Lower leg skin (tissue), 4 donors: Measurements from ENCODE around the gene WFDC2. TPM values are rescaled to one million over a fixed set of nuclear protein-coding genes. Genes with fewer than 3 reads are reported as not detected.

Experiments
- DNase-seq, 2 donors: peaks; one replicate each; pipeline ENCODE4 v3.0.0-alpha.2; 2019; ENCODE audit warnings: low spot score in 2 of 2
- H3K4me3 ChIP-seq: fragments of 200-600 bp; sonication (generic); 2 replicates; pipeline ENCODE4 v1.5.1; 2017; ENCODE audit warnings: mild to moderate bottlenecking, low read depth; ENCODE audit not compliant: poor library complexity, severe bottlenecking
- POLR2A ChIP-seq, 2 donors: fragments of 450-650 bp; IDR thresholded peaks; one replicate each; pipeline ENCODE4 v1.6.1; 2016 to 2017; ENCODE audit warnings: antibody characterized with exemption in 2 of 2, mild to moderate bottlenecking in 1 of 2, moderate library complexity in 1 of 2
- WGBS, 2 donors: methylation state at CpG; one replicate each; pipeline ENCODE4 v1.1.5; 2018; 5-methylcytosine and 5-hydroxymethylcytosine counted together
- intact Hi-C: fragments of 100-400 bp; cut with DNase I; formaldehyde crosslinking; loops from one replicate; pipeline ENCODE4 v1.15.0; 2023; ENCODE audit warnings: low total_unique reads
- total RNA-seq, 4 donors: library from RNA; depleted of rRNA; stranded (reverse); fragments of >200 nt; gene quantifications; one replicate each; pipeline ENCODE4 v1.1.0, GENCODE V29; 2016
- TF ChIP-seq, protein P1 (sequence below), 3 donors: fragments of 450-650 bp; IDR thresholded peaks; one replicate each; pipeline ENCODE4 v1.5.1; 2016; ENCODE audit warnings: antibody characterized with exemption in 3 of 3, mild to moderate bottlenecking in 3 of 3, moderate library complexity in 2 of 3

WFDC2 gene
- total RNA-seq, 4 donors from 2014 or later, result 11.3 to 24.7 (median 14.5) TPM

DNA sequence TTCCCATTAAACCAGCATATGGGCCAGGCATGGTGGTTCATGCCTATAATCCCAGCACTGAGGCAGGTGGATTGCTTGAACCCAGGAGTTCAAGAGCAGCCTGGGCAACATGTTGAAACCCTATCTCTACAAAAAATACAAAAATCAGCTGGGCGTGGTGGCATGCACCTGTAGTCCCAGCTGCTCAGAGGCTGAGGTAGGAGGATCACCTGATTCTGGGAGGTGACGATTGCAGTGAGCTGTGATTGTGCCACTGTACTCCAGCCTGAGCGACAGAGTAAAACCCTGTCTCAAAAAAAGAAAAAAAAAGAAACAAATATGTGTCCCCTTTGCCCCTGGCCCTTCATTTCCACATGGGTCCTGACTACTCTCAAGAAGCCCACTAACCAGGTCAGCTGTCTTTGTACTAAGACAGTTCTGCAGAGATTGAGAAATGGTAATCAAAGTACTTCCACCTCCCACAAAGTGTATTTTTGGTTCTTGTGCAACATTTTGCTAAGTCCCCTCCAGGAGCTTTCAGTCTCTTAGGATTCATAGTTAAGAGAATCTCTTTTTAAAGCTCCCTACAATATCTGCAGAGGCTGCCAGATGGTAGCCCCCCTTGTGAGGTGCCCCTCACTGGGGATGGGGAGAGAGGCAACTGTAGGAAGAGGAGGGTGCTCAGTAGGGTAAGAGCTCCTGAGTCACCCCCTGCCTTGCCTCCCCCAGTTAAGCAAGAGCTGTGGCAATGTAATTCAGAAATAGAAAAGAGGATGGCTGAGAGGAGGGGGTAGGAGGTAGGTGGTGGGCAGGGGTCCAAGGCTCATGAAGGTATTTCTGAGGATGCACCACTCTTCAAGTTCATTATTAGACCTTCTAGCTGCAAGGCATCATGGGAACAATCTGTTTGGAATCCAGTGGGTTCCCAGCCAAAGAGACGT is 16.5 kb upstream of the WFDC2 start:
- WGBS, 2 donors, result 73 to 76% methylated on average over 4 of the region's 4 CpGs
- H3K4me3 ChIP-seq, result no peak overlapping the region
- intact Hi-C loops, result no loop called here
- no peak for DNase-seq
- no peak for TF ChIP-seq POLR2A (IDR thresholded peaks at IDR 0.05)
- TF ChIP-seq, protein P1, sequence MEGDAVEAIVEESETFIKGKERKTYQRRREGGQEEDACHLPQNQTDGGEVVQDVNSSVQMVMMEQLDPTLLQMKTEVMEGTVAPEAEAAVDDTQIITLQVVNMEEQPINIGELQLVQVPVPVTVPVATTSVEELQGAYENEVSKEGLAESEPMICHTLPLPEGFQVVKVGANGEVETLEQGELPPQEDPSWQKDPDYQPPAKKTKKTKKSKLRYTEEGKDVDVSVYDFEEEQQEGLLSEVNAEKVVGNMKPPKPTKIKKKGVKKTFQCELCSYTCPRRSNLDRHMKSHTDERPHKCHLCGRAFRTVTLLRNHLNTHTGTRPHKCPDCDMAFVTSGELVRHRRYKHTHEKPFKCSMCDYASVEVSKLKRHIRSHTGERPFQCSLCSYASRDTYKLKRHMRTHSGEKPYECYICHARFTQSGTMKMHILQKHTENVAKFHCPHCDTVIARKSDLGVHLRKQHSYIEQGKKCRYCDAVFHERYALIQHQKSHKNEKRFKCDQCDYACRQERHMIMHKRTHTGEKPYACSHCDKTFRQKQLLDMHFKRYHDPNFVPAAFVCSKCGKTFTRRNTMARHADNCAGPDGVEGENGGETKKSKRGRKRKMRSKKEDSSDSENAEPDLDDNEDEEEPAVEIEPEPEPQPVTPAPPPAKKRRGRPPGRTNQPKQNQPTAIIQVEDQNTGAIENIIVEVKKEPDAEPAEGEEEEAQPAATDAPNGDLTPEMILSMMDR (IDR thresholded peaks at IDR 0.05), result no peak

DNA sequence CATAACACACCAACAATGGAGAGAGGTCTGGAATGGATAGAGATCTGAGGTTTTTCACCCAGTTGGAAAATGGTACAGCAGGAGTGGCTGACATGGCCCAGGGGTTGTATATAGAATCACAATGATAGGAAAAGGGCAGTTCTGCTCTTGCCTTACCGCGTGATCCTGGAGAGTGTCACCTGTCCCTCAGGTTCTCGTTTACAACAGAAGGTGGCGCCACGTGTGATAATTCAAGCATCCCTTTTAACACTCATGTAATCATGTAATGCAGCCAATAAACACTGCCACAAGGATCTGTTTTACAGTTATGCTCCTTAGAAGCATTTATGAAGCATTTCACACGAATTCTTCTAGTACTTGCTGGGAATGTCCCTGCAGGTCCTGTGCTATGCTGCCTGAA is 12.9 kb upstream of the WFDC2 start:
- WGBS, 2 donors, result 30 to 33% methylated on average over 6 of the region's 6 CpGs
- intact Hi-C loops, result loop anchor here (5.0 kb wide), 1 partner anchor 316 kb away; no protein-coding TSS in a partner anchor
- TF ChIP-seq POLR2A (IDR thresholded peaks at IDR 0.05), result no peak
- H3K4me3 ChIP-seq, result no peak overlapping the region
- DNase-seq, result no peak

DNA sequence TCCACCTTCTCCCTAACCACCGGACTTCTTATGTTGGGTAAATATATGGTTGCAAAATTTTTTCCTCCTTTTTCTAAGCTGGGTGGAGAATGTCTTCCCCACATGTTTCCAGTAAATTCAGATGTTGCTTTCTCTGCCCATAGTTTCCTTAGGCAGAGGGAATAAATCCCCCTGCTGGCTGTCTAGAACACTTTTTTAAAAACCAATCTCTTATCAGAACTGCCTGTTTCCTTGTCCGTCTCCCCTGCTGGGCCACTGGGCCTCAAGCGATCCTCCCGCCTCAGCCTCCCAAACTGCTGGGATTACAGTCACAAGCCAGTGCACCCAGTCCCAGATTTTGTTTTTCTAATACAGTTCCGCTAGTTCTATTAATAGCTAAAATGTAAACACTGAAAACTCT is 9.9 kb upstream of the WFDC2 start:
- H3K4me3 ChIP-seq, result no peak overlapping the region
- no peak for DNase-seq
- WGBS, 2 donors, result 75 to 76% methylated on average over 5 of the region's 5 CpGs
- intact Hi-C loops, result loop anchor here (5.0 kb wide), 1 partner anchor 313 kb away; no protein-coding TSS in a partner anchor
- no peak for TF ChIP-seq POLR2A (IDR thresholded peaks at IDR 0.05)
- TF ChIP-seq, protein P1 (IDR thresholded peaks at IDR 0.05), result no peak

DNA sequence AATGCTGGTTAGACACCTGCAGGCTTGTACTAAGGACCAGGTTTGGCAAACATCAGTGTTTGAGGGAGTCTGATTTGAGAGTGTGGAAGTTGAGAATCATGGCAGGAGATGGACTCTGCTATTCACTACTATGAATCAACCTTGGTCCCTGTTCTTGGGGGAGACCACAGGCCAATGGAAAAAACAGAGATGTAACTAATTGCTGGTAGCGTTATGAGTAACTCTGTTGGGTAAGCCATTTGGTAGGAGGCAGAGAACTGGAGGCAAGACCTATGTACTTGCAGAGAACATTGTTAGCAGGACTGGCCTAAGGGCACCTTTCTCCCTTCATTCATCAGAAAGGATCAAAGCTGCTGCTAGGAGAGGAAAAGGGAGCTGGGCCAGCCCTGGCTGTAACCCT is 8.3 kb upstream of the WFDC2 start:
- H3K4me3 ChIP-seq, result no peak overlapping the region
- 86 to 89% methylated on average over 1 of the region's 1 CpG for WGBS, 2 donors
- TF ChIP-seq, protein P1 (IDR thresholded peaks at IDR 0.05), result no peak
- no peak for TF ChIP-seq POLR2A (IDR thresholded peaks at IDR 0.05)
- no peak for DNase-seq
- intact Hi-C loops, result no loop called here

DNA sequence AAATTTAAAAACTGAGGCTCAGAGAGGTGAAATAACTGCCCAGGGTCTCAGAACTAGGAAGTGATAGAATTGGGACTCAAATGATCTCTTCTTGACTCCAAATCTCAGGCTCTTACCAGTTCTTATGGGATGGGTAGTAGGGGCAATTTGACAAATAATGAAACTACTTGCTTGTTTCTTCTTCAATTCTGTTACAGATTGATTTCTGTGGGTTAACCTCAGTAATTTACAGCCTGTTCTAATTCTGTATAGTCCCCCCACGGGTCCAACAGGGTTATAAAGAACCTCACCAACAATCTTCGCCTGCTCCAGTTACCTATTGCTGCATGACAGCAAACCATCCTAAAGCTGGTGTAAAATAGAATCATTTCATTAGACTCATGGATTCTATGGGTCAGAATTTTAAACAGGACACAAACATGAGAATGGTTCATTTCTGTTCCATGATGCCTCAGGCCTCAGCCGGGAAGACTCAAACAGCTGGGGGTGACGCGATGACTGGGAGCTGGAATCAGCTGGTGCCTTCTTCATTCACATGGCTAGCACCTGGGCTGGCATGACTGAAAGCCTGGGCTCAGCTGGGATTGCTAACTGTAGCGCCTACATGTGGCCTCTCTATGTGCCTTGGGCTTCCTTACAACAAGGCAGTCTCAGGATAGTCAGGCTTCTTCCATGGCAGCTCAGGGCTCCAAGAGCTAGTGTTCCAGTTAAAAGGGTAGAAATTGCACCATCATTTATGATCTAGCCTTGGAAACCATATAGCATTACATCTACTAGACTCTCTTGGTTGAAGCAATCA is 6.6 kb upstream of the WFDC2 start:
- TF ChIP-seq POLR2A (IDR thresholded peaks at IDR 0.05), result no peak
- TF ChIP-seq, protein P1 (IDR thresholded peaks at IDR 0.05), result no peak
- WGBS, 2 donors, result 76 to 79% methylated on average over 5 to 6 of the region's 6 CpGs
- no peak for DNase-seq
- H3K4me3 ChIP-seq, result no peak overlapping the region
- intact Hi-C loops, result no loop called here

DNA sequence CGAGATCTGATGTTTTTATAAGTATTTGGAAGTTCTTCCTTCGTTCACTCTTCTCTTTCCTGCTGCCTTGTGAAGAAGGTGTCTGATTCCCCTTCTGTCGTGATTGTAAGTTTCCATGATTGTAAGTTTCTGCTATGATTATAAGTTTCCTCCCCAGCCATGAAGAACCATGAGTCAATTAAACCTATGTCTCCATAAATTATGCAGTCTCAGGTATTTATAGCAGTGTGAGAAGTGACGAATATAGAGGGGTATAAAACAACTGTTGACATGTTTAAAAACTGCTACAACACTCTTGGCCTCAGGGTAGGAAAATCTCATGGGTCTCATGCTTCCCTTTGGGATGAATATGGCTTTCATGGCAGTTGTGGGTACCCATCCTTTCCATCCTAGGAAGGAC is 5.8 kb upstream of the WFDC2 start:
- intact Hi-C loops, result no loop called here
- no peak overlapping the region for H3K4me3 ChIP-seq
- TF ChIP-seq, protein P1 (IDR thresholded peaks at IDR 0.05), result no peak
- no peak for TF ChIP-seq POLR2A (IDR thresholded peaks at IDR 0.05)
- WGBS, 2 donors, result 60 to 74% methylated on average over 4 of the region's 4 CpGs
- DNase-seq, result no peak
